BLaER1 treated with 17β-estradiol and CSF1 and Interleukin-3, amounts not matched to agents 10 nM and 100 nM (cell line): ENCODE data around the gene WIPF2.
"Not testable (repeated sequence)": the region's sequence is repeated elsewhere in the genome, so short reads cannot be mapped to it uniquely, and the experiment has no call there.

Experiments used
- H3K27ac ChIP-seq, 11 experiments: shearing (Covaris generic); formaldehyde crosslinking; 2 replicates each; pipeline ENCODE4 v1.8.1; 2022
- H3K27me3 ChIP-seq, 11 experiments: shearing (Covaris generic); formaldehyde crosslinking; 2 replicates each; pipeline ENCODE4 v1.8.1; 2022
- H3K36me3 ChIP-seq, 11 experiments: shearing (Covaris generic); formaldehyde crosslinking; 2 replicates each; pipeline ENCODE4 v1.8.1; 2022
- H3K4me1 ChIP-seq, 10 experiments: shearing (Covaris generic); formaldehyde crosslinking; 2 replicates each; pipeline ENCODE4 v1.8.1; 2022
- H3K4me2 ChIP-seq, 11 experiments: shearing (Covaris generic); formaldehyde crosslinking; 2 replicates each; pipeline ENCODE4 v1.8.1; 2022
- H3K4me3 ChIP-seq, 10 experiments: shearing (Covaris generic); formaldehyde crosslinking; 2 replicates each; pipeline ENCODE4 v1.8.1; 2022
- H3K9ac ChIP-seq, 11 experiments: shearing (Covaris generic); formaldehyde crosslinking; 2 replicates each; pipeline ENCODE4 v1.8.1; 2022
- H3K9me3 ChIP-seq, 11 experiments: shearing (Covaris generic); formaldehyde crosslinking; replicated peaks in 1 of 11; 2 replicates each; pipeline ENCODE4 v1.8.1; 2022
- H4K20me1 ChIP-seq, 11 experiments: shearing (Covaris generic); formaldehyde crosslinking; 2 replicates each; pipeline ENCODE4 v1.8.1; 2022
- Cebpa-rat ChIP-seq, 11 experiments: shearing (Covaris generic); IDR thresholded peaks; 2 replicates each; pipeline ENCODE4 v1.8.1; 2022

WIPF2 gene

DNA sequence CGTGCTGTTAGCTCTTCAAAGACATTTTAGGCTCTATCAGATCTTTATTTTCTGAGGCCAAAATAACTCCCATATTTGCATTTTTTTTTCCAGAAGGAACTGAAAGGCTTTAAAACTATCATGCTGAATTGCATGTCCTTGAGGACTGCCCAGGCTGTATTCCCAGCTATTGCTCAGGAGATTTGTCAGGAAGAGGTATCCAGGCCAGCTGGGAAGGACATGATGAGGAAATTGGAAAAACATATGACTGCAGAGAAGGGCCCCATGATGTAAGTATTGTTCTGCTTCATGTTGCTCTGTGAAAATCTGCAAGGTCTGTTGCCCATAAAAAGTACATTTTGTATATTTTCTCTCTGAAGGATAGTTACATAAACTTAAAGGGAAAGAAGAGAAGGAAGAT, 74.3 kb downstream of the WIPF2 start:
- TF ChIP-seq Cebpa-rat (IDR thresholded peaks at IDR 0.05) = no peak
- Histone ChIP-seq H4K20me1 (peaks cover 0 to 53% (median 16%) of the 10 kb centered on the region in 11 experiments; a peak in 8 of 22 replicates), H3K27ac (no peak overlapping the region), H3K4me3 (no peak overlapping the region), H3K9ac (0 out of 22 replicates have a peak overlapping the region, but pooled peaks of 2 of the 11 experiments have one; percentile 20 to 29), H3K4me1 (peaks cover 19 to 36% (median 21%) of the 10 kb centered on the region in 10 experiments), H3K4me2 (no peak overlapping the region), H3K27me3 (no peaks in the 10 kb centered on the region), H3K9me3 (no peaks in the 10 kb centered on the region), H3K36me3 (peaks cover 0 to 91% (median 87%) of the 10 kb centered on the region in 11 experiments; a peak in 19 of 22 replicates)

DNA sequence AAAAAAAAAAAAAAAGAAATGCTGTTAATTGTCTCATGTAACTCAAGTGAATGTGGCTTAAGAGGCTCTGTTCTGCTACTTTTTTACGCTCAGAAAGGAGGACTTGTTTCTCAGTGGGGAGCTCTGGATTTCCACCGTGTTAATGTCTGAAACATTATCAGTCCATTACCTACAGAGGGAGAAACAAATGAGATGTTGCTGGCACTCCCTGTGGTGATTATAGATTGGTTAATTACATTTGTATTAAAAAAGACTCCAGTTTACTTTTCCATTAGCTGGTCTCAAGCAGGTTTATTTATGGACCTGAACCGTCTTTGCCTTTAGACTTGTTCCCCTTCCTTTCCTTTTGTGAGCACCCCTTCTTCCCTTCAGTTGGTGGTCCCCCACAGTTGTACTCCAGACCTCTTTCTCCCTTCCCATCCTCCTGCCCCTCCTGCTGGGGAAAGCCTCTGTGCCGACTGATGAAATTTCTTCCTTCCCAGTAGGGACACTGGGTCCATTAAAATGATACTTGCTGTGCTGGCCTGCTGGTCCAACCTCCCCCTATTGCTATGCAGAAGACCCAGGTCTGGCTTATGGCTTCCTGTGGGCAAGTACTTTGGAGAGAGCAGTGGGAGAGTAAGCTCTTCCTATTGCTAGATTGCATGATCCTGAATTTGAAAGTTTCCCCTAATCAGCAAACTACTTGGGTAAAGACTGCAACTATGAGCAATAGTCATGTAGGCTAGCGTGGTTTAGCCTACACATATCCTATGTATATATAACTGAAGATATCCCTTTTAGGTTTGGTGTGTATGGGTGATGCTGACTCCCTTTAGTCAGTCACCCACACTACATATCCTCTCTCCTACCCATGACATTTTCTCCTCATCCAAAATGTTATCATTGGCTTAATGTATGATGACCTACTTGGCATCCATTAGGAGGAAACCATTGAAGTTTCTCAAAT, 76.7 kb downstream of the WIPF2 start:
- Histone ChIP-seq H3K4me2 (peak overlapping the region in 2 of 11 experiments; percentile 37 to 43; a peak in 3 of 22 replicates), H3K36me3 (peaks cover 0 to 100% (median 100%) of the 10 kb centered on the region in 11 experiments; a peak in 19 of 22 replicates), H3K4me1 (peaks cover 0 to 19% (median 0%) of the 10 kb centered on the region in 10 experiments; a peak in 5 of 20 replicates), H3K4me3 (no peak overlapping the region), H3K27ac (no peak overlapping the region), H4K20me1 (peaks cover 0 to 46% (median 14%) of the 10 kb centered on the region in 11 experiments; a peak in 8 of 22 replicates), H3K27me3 (no peaks in the 10 kb centered on the region), H3K9ac (no peak overlapping the region; a peak in 2 of 22 replicates), H3K9me3 (no peaks in the 10 kb centered on the region)
- TF ChIP-seq Cebpa-rat (IDR thresholded peaks at IDR 0.05) = no peak

DNA sequence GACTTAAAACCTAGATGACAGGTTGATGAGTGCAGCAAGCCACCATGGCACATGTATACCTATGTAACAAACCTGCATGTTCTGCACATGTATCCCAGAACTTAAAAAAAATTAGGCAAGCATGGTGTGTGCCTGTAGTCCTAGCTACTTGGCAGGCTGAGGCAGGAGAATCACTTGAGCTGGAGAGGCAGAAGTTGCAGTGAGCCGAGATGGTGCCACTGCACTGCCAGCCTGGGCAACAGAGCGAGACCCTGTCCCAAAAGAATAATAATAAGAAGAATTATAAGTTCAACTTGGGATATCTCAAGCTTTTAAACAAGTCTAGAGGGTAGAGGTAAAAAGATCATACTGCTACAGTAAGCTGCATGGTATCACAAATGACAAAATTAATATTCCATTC, 78.4 kb downstream of the WIPF2 start:
- H3K9ac ChIP-seq = no peak overlapping the region
- no peak for TF ChIP-seq Cebpa-rat (IDR thresholded peaks at IDR 0.05)
- H3K27ac ChIP-seq = no peak overlapping the region
- H3K9me3 ChIP-seq = no peaks in the 10 kb centered on the region
- H3K4me3 ChIP-seq = no peak overlapping the region
- H4K20me1 ChIP-seq = peaks cover 0 to 33% (median 6%) of the 10 kb centered on the region in 11 experiments; a peak in 8 of 22 replicates
- no peaks in the 10 kb centered on the region for H3K27me3 ChIP-seq
- peaks cover 0 to 100% (median 100%) of the 10 kb centered on the region in 11 experiments; a peak in 19 of 22 replicates for H3K36me3 ChIP-seq
- no peak overlapping the region for H3K4me2 ChIP-seq
- H3K4me1 ChIP-seq = peaks cover 0 to 19% (median 0%) of the 10 kb centered on the region in 10 experiments; a peak in 5 of 20 replicates

DNA sequence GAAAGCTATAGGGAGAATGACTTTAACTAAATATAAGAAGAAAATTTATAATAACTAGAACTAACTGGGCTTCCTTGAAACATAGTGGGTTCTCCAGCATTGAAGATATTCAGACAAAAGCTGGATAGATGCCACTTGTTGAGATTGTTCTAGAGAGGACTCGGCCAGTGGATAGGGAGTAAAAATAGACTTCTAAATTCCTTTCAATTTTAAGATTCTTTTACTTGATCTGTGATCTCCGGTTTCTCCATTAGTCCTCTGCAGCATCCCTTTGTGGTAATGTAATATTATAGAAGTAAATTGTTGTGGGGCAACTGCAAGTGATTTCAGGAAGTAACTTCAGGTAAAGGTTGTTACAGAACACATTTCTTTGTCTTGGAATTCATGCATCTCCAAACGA, 79.6 kb downstream of the WIPF2 start:
- Histone ChIP-seq H3K27ac (no peak overlapping the region), H3K4me1 (peaks cover 7 to 26% (median 7%) of the 10 kb centered on the region in 10 experiments; a peak in 18 of 20 replicates), H3K36me3 (peaks cover 0 to 100% (median 97%) of the 10 kb centered on the region in 11 experiments; a peak in 19 of 22 replicates), H3K4me3 (no peak overlapping the region), H3K4me2 (no peak overlapping the region), H3K9ac (0 out of 22 replicates have a peak overlapping the region, but pooled peaks of 1 of the 11 experiments have one; percentile 18), H4K20me1 (peaks cover 0 to 25% (median 5%) of the 10 kb centered on the region in 11 experiments; a peak in 8 of 22 replicates), H3K27me3 (no peaks in the 10 kb centered on the region), H3K9me3 (no peaks in the 10 kb centered on the region)
- TF ChIP-seq Cebpa-rat (IDR thresholded peaks at IDR 0.05) = no peak

DNA sequence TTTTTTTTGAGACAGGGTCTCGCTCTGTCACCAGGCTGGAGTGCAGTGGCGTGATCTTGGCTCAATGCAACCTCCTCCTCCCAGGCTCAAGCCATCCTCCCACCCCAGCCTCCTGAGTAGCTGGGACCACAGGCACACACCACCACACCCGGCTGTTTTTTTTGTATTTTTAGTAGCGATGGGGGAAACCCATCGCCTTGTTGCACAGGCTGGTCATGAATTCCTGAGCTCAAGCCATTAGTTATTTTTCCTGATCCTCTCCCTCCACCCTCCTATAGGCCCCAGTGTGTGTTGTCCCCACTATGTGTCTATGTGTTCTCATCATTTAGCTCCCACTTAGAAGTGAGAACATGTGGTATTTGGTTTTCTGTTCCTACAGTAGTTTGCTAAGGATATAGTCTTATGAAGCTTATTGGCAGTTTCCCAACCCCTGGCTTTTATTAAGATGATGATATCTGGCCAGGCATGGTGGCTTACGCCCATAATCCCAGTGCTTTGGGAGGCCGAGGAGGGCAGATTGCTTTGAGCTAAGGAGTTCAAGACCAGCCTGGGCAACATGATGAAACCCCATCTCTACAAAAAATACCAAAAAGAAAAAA, 80.2 kb downstream of the WIPF2 start:
- Histone ChIP-seq H3K4me1 (peaks cover 12 to 31% (median 12%) of the 10 kb centered on the region in 10 experiments; a peak in 18 of 20 replicates), H3K36me3 (peaks cover 0 to 100% (median 97%) of the 10 kb centered on the region in 11 experiments; a peak in 19 of 22 replicates), H4K20me1 (peaks cover 0 to 25% (median 5%) of the 10 kb centered on the region in 11 experiments; a peak in 8 of 22 replicates)
- not testable (repeated sequence) for H3K4me3 ChIP-seq, H3K9me3 ChIP-seq, H3K9ac ChIP-seq, H3K4me2 ChIP-seq, H3K27ac ChIP-seq, H3K27me3 ChIP-seq

DNA sequence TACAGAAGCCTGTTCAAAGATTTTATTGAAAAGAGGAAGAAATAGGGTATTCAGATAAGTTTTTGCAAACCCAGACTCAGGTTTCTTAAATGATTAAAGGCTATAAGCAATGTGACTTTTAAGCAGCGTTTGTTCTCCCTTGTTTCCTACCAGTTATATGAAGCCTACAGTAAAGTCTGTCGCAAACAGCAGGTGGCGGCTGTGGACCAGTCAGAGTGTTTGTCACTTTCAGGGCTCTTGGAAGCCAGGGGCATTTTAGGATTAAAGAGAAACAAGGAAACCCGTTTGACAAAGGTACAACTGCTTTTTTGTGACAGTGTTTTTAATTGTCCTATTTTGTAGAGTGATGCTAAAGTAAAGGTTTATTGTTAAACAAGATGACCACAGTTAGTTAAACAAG, 82.2 kb downstream of the WIPF2 start:
- H3K4me3 ChIP-seq = no peak overlapping the region
- peaks cover 16 to 37% (median 21%) of the 10 kb centered on the region in 10 experiments for H3K4me1 ChIP-seq
- no peak overlapping the region for H3K4me2 ChIP-seq
- peak overlapping the region in 1 of 11 experiments; percentile 15; a peak in 1 of 22 replicates for H3K9ac ChIP-seq
- peaks cover 0 to 91% (median 82%) of the 10 kb centered on the region in 11 experiments; a peak in 18 of 22 replicates for H3K36me3 ChIP-seq
- H4K20me1 ChIP-seq = peaks cover 0 to 14% (median 3%) of the 10 kb centered on the region in 11 experiments; a peak in 7 of 22 replicates
- no peaks in the 10 kb centered on the region for H3K9me3 ChIP-seq
- no peaks in the 10 kb centered on the region for H3K27me3 ChIP-seq
- no peak overlapping the region for H3K27ac ChIP-seq
- no peak for TF ChIP-seq Cebpa-rat (IDR thresholded peaks at IDR 0.05)

DNA sequence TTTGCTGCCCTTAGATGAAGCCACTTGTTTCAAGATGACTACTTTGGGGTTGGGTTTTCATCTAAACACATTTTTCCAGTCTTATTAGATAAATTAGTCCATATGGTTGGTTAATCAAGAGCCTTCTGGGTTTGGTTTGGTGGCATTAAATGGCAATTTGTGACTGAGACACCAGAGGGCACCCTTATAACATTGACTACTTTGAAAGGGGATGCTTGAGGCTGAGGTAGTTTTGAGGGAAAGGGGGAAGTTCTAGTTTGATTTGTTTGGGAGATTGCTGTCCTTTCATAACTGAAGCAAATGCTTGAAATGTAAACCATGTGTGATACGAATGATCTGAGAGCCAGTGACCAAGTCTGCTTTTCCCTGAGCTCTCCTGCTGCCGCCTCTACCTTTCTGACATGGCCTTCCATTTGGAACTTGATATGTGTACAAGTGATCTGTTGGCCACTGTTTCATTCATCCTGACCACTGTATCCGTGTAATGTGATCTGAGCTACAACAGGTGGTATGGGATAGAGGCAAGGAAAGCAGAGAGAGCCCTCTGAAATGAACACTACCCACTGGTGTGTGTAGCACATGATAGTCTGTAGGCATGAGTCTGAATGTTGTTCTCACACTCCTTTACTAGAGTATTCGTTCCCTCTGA, 84.0 kb downstream of the WIPF2 start:
- Histone ChIP-seq H3K36me3 (peaks cover 0 to 73% (median 64%) of the 10 kb centered on the region in 11 experiments; a peak in 18 of 22 replicates), H3K9me3 (no peaks in the 10 kb centered on the region), H4K20me1 (peaks cover 0 to 9% (median 0%) of the 10 kb centered on the region in 11 experiments; a peak in 6 of 22 replicates), H3K27me3 (no peaks in the 10 kb centered on the region), H3K27ac (no peak overlapping the region), H3K9ac (0 out of 22 replicates have a peak overlapping the region, but pooled peaks of 3 of the 11 experiments have one; percentile 3 to 16 (median 6)), H3K4me2 (peak overlapping the region in 10 of 11 experiments; percentile 5 to 72 (median 34); a peak in 16 of 22 replicates), H3K4me3 (no peak overlapping the region), H3K4me1 (peaks cover 35 to 49% (median 39%) of the 10 kb centered on the region in 10 experiments)
- TF ChIP-seq Cebpa-rat (IDR thresholded peaks at IDR 0.05) = no peak
